Measurements from ENCODE around the gene GPX7. TPM values are rescaled to one million over a fixed set of nuclear protein-coding genes. Genes with fewer than 3 reads are reported as not detected.

Gene GPX7
- total and polyA plus RNA-seq, 2 donors from 2014 or later, result 9.7 to 14.3 TPM

DNA sequence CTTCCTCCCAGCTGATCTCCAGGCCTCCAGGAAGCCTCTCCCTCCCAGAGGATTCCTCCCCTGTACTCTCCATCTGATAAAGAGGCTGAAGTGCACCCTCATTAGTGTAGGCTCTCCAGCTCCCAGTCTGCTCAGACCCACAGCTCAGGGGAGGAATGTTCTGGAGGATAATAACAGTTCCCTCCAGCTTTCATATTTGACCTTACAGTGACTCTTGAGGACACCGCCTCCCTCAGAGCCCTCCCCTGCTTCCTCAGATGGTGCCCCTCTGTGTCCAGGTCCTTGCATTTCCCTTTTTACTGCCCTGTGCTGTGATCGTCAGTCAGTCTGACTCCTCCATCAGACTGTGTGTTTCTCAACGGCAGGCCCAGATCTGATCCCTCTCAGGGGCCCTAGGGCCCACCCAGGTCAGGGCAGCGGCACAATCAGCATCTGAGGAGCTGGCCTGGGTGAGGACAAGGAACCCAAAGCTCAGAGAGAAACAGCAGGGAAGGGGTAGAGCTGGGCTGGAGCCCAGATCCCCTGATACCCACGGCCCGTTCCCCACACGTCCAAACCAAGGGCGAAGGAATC, 29.7 kb downstream of the GPX7 start:
- FAIRE-seq (no peak), DNase-seq (peak in 1 of 5 donors; percentile 39)
- no peak for TF ChIP-seq CTCF (IDR thresholded peaks at IDR 0.05; ENCODE audit: borderline replicate concordance, extremely low read depth, insufficient read depth)
- Histone ChIP-seq H3K4me3 (ENCODE audit: low read length in 3 of 3) (no peak overlapping the region), H3K4me1 (ENCODE audit: control insufficient read depth in 2 of 3, insufficient read depth in 2 of 3, low read depth in 1 of 3, low read length in 3 of 3) (peaks cover 0 to 12% (median 0%) of the 10 kb centered on the region in 3 donors), H3K27me3 (ENCODE audit: control insufficient read depth, insufficient read depth, low read length) (peaks cover 6% of the 10 kb centered on the region), H3K36me3 (ENCODE audit: control insufficient read depth in 2 of 3, insufficient read depth in 3 of 3, low read length in 3 of 3) (no peaks in the 10 kb centered on the region), H3K27ac (ENCODE audit: low read depth in 2 of 2, low read length in 2 of 2) (no peak overlapping the region), H3K9me3 (ENCODE audit: control insufficient read depth in 2 of 3, insufficient read depth in 1 of 3, low read length in 3 of 3) (peaks cover 0 to 5% (median 0%) of the 10 kb centered on the region in 3 donors), H3K9ac (ENCODE audit: low read length in 3 of 3) (no peak overlapping the region)
- intact Hi-C loops (cut with DNase I), result no loop called here

DNA sequence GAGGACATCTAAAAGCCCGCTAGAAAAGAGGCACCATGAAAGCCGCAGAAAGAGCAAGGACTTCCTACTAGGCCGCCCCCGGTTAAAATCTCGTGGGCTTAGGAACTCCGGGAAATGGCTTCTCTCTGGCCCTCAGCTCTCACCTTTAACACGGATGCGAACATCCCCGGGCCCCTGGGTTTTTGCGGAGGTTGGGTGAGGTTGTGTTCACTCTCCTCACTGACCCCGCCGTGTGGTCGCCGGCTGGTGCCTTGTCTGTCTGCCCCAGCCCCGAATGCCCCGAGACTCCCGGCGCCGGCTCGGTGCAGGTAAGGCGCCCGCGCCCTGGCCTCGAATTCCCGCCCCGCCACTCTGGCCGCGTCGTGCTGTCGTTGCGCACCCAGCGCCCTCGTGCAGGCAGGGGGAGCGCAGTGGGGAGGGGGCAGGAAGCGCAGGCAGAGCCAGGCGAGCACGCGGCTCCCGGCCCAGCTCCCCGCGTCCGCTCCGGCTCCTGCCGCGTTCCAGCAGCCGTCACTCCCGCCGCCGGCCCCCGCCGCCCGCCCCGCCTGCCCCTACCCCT, 30.6 kb downstream of the GPX7 start, which contains the start of gene SHISAL2A:
SHISAL2A (plus strand) TSS at position 437 of the 559 bp plus-strand sequence. CDS start 326 bp downstream, outside the sequence.
- no peak within 1 kb of the TSS for H3K9ac ChIP-seq (ENCODE audit: low read length in 3 of 3)
- no peak within 1 kb of the TSS for H3K27ac ChIP-seq (ENCODE audit: low read depth in 2 of 2, low read length in 2 of 2)
- peaks cover 0 to 5% (median 0%) of the 10 kb centered on the region in 3 donors for H3K9me3 ChIP-seq (ENCODE audit: control insufficient read depth in 2 of 3, insufficient read depth in 1 of 3, low read length in 3 of 3)
- peak; percentile 69 to 84 (median 73) for DNase-seq
- no peak for FAIRE-seq
- intact Hi-C loops (cut with DNase I), result no loop called here
- peaks cover 6% of the 10 kb centered on the region for H3K27me3 ChIP-seq (ENCODE audit: control insufficient read depth, insufficient read depth, low read length)
- peak within 1 kb of the TSS in 2 of 3 donors; percentile 33 to 40 for H3K4me3 ChIP-seq (ENCODE audit: low read length in 3 of 3)
- no peak for TF ChIP-seq CTCF (IDR thresholded peaks at IDR 0.05; ENCODE audit: borderline replicate concordance, extremely low read depth, insufficient read depth)
- no peaks in the 10 kb centered on the region for H3K36me3 ChIP-seq (ENCODE audit: control insufficient read depth in 2 of 3, insufficient read depth in 3 of 3, low read length in 3 of 3)
- peaks cover 0 to 12% (median 0%) of the 10 kb centered on the region in 3 donors for H3K4me1 ChIP-seq (ENCODE audit: control insufficient read depth in 2 of 3, insufficient read depth in 2 of 3, low read depth in 1 of 3, low read length in 3 of 3)

GRCh38 chr1:52633291-52633754, 31.2 kb downstream of the GPX7 start:
- H3K36me3 ChIP-seq (ENCODE audit: control insufficient read depth in 2 of 3, insufficient read depth in 3 of 3, low read length in 3 of 3), result no peaks in the 10 kb centered on the region
- no peak overlapping the region for H3K27ac ChIP-seq (ENCODE audit: low read depth in 2 of 2, low read length in 2 of 2)
- DNase-seq (peak in 3 of 5 donors; percentile 52 to 68 (median 66)), FAIRE-seq (no peak)
- H3K9ac ChIP-seq (ENCODE audit: low read length in 3 of 3), result no peak overlapping the region
- peaks cover 0 to 5% (median 0%) of the 10 kb centered on the region in 3 donors for H3K9me3 ChIP-seq (ENCODE audit: control insufficient read depth in 2 of 3, insufficient read depth in 1 of 3, low read length in 3 of 3)
- TF ChIP-seq CTCF (IDR thresholded peaks at IDR 0.05; ENCODE audit: borderline replicate concordance, extremely low read depth, insufficient read depth), result no peak
- intact Hi-C loops (cut with DNase I), result no loop called here
- H3K4me3 ChIP-seq (ENCODE audit: low read length in 3 of 3), result peak overlapping the region in 2 of 3 donors; percentile 33 to 40
- H3K4me1 ChIP-seq (ENCODE audit: control insufficient read depth in 2 of 3, insufficient read depth in 2 of 3, low read depth in 1 of 3, low read length in 3 of 3), result peaks cover 0 to 12% (median 0%) of the 10 kb centered on the region in 3 donors
- peaks cover 6% of the 10 kb centered on the region for H3K27me3 ChIP-seq (ENCODE audit: control insufficient read depth, insufficient read depth, low read length)

Measured in kidney (tissue), 14 donors.